WERI-Rb-1 (cell line): ENCODE measurements around the gene ANKRD60.

Experiments
- DNase-seq: peaks from one replicate; pipeline ENCODE4 v3.0.0-alpha.2; 2020
- H3K27ac ChIP-seq: fragments of 250-450 bp; sonication (Bioruptor Pico); 2 replicates; pipeline ENCODE4 v1.5.1; 2020; ENCODE audit warnings: mild to moderate bottlenecking, moderate library complexity
- H3K27me3 ChIP-seq: fragments of 250-450 bp; sonication (Bioruptor Pico); 2 replicates; pipeline ENCODE4 v1.5.1; 2021; ENCODE audit warnings: mild to moderate bottlenecking, low read depth, moderate library complexity; ENCODE audit not compliant: insufficient read depth, severe bottlenecking
- H3K36me3 ChIP-seq: fragments of 250-450 bp; sonication (Bioruptor Pico); 2 replicates; pipeline ENCODE4 v1.5.1; 2020; ENCODE audit warnings: mild to moderate bottlenecking, moderate library complexity
- H3K4me3 ChIP-seq: 2 replicates; pipeline ENCODE4 v1.5.1; 2011; ENCODE audit warnings: low read depth, mild to moderate bottlenecking, control low read depth, low read length
- H3K9me3 ChIP-seq: fragments of 250-450 bp; sonication (Bioruptor Pico); 2 replicates; pipeline ENCODE4 v1.5.1; 2021; ENCODE audit warnings: mild to moderate bottlenecking, moderate library complexity; ENCODE audit not compliant: severe bottlenecking
- CTCF ChIP-seq: IDR thresholded peaks from 2 replicates; pipeline ENCODE4 v1.5.1; 2011; ENCODE audit warnings: low read depth, mild to moderate bottlenecking, control low read depth, inconsistent platforms, low read length

The ANKRD60 gene

GRCh38 chr20:58231683-58232082, 3.2 kb upstream of the ANKRD60 start:
- Histone ChIP-seq H3K36me3 (no peaks in the 10 kb centered on the region), H3K9me3 (peaks cover 6% of the 10 kb centered on the region), H3K27ac (no peak overlapping the region), H3K4me3 (no peak overlapping the region), H3K27me3 (peaks cover 91% of the 10 kb centered on the region)
- DNase-seq: no peak
- no peak for TF ChIP-seq CTCF

GRCh38 chr20:58229198-58229798, 845 bp upstream of the ANKRD60 start:
- no peak for DNase-seq
- H3K4me3 ChIP-seq: peak overlapping the region; percentile 47

GRCh38 chr20:58228103-58228483, 360 bp downstream of the ANKRD60 start:
- no peak for TF ChIP-seq CTCF
- Histone ChIP-seq H3K36me3 (no peaks in the 10 kb centered on the region), H3K9me3 (peaks cover 6% of the 10 kb centered on the region), H3K27ac (no peak overlapping the region), H3K4me3 (no peak overlapping the region), H3K27me3 (peaks cover 86% of the 10 kb centered on the region)
- DNase-seq: no peak

More at GRCh38 chr20:58229198-58229798, 845 bp upstream of the ANKRD60 start:
- Histone ChIP-seq H3K27ac (no peak overlapping the region), H3K36me3 (no peaks in the 10 kb centered on the region), H3K9me3 (peaks cover 6% of the 10 kb centered on the region), H3K27me3 (peaks cover 88% of the 10 kb centered on the region)
- no peak for TF ChIP-seq CTCF

GRCh38 chr20:58227391-58228102, 906 bp downstream of the ANKRD60 start:
- Histone ChIP-seq H3K27ac (no peak overlapping the region), H3K4me3 (no peak overlapping the region), H3K27me3 (peaks cover 87% of the 10 kb centered on the region), H3K9me3 (peaks cover 6% of the 10 kb centered on the region), H3K36me3 (no peaks in the 10 kb centered on the region)
- no peak for TF ChIP-seq CTCF
- no peak for DNase-seq

- Histone ChIP-seq H3K27me3 (peaks cover 89% of the 10 kb centered on the region), H3K9me3 (peaks cover 6% of the 10 kb centered on the region), H3K27ac (no peak overlapping the region), H3K36me3 (no peaks in the 10 kb centered on the region), H3K4me3 (no peak overlapping the region)
- TF ChIP-seq CTCF: no peak
- no peak for DNase-seq
Observed at GRCh38 chr20:58225452-58226200, 2.8 kb downstream of the ANKRD60 start.
